ENCODE measurements around the gene DEGS2. TPM values are rescaled to one million over a fixed set of nuclear protein-coding genes. Genes with fewer than 3 reads are reported as not detected.

The DEGS2 gene
- polyA plus RNA-seq, 1 donor: 1.1 TPM

DNA sequence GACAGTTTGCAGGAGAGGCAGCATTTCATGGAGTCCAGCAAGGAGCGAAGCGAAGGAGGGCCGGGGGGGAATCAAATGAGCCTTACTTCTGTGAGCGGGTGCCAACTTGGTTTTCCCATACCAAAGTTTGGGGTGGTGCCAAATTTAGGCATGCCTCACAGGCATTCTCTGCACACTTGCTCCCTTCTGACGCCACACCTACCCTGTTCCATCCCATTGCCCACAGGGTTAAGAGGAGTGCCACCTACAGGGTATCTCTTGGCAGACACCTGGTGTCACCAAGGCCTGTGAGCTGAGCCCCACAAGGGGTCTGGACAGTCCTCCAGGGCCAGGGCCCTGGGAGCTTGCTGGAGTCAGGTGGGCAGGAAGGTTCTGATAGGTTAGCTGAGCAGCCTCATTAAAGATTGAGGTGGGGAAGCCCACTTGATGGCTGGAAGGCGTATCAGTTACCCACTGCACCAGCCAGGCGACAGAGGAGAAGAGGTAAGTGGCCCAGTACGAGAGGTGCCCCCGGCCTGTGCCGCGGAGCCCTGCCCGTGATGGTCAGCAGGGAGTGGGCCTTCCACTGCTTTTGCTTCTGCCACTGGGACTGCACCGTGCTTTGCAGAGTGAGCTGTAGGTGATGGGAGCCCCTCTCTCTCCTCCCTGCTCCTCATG is 45.2 kb downstream of the DEGS2 start:
- DNase-seq (ENCODE audit: low read depth): no peak

GRCh38 chr14:100111931-100112704 is 47.3 kb downstream of the DEGS2 start:
- DNase-seq (ENCODE audit: low read depth): no peak

GRCh38 chr14:100110816-100111215 is 48.6 kb downstream of the DEGS2 start:
- no peak for DNase-seq (ENCODE audit: low read depth)

GRCh38 chr14:100109594-100109955 is 49.9 kb downstream of the DEGS2 start:
- DNase-seq (ENCODE audit: low read depth): no peak

DNA sequence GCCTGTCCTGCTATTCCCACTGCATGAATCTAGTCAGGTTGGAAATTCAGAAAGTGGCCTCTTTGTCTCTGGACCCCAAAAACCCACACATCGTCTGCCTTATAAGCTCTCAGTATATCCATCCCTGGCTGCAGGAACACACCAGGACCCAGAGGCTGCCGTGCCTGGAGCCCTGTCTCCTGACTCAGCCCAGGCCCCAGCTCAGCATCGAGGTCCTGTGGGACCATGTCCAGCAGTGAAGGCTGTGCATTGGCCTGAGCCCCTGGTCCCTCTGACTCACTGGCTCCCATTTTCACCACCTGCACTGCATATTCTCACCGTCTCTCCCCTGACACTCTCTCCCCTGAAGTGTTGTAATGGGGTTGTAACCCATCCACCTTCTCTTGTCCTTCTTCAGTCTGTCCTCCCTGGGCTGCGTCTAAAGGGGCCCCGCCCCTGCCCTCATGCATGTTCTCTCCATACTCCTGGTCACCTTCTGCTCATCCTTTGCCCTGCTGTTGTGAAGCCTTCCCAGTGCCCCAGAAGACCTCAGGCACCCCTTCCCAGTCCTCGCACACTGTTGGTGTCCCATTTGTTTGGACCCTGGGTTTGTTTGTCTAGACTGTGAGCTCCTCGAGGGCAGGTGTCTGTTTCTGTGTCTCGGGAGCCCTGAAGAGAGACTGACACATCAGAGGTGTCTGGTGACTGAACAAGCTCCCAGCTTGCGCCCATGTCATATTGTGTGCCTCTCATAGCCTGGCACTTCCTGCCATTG is 50.4 kb downstream of the DEGS2 start:
- no peak for DNase-seq (ENCODE audit: low read depth)

DNA sequence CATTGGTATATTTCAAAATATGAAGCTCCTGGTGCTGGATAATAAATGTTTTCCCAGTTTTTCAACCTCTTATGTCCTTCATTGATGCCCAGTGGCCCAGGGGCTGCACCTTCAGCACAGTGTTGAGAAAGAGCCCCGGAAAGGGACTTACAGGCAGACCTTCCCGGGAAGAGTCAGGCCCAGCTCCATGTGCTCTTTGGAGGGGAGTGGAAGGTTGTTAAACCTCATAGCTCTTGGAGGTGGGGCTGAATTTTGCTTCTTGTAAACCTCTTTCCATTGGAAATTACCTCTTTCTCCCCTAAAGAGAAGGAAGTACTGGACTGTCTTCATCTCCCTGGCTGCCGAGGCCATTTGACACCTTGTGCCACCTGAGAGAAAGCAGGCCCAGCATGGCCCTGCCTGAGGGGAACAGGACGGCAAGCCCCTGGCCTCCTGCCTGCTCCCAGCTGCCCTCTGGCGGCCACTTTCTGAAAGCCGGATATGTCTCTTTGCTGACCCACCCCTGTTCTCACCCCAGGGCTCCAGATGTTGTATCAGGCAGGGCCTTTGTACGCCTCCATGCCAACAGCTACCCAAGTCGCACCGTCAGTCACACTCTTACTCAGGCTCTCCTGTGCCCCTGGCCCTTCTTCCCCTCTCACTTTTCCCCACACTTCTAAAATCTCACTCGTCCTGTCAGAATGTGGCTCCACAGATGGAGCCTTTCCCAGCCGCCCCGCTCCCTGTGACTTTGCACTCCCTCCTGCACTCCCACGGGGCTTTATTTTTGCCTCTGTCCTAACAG is 51.2 kb downstream of the DEGS2 start:
- DNase-seq (ENCODE audit: low read depth): no peak

GRCh38 chr14:100107236-100107635 is 52.2 kb downstream of the DEGS2 start:
- DNase-seq (ENCODE audit: low read depth): no peak

GRCh38 chr14:100106250-100107112 is 53.0 kb downstream of the DEGS2 start:
- no peak for DNase-seq (ENCODE audit: low read depth)

- DNase-seq (ENCODE audit: low read depth): no peak
Measured at GRCh38 chr14:100105357-100106169, 53.9 kb downstream of the DEGS2 start.

DNA sequence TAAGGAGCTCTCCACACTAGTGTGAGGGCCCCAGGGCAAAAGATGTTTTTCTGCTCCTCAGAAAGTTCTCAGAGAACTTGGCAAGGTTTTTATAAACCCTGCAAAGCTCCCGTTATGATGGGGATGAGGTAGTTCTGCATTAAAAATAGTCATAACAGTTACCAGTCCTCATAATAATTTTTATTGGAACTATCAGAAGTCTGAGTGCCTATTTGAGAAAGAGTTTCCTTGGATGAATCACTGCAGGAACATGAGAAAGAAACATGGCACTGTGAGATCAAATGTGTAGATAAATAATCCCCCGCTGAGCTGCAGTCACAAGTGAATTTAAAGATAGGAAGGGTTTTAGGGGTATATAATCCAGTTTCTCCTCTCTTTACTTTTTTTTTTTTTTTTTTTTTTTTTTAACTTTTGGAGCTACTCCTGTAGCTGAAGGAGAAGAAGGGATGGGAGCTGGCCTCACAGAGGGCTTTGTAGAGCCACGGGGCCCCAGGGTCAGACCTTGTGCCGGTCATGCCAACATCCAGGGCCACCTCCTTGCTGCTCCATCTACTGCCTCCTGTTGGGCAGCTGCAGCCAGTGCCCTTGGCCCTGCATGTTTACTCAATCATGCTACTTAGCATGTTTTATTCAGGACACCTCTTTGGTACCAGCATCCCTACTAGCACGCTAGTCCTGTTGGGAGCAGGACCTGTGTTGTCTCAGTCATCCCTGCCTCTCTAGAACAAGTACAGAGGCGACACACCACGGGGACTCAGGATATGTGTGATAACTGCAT is 54.7 kb downstream of the DEGS2 start:
- DNase-seq (ENCODE audit: low read depth): no peak

DNA sequence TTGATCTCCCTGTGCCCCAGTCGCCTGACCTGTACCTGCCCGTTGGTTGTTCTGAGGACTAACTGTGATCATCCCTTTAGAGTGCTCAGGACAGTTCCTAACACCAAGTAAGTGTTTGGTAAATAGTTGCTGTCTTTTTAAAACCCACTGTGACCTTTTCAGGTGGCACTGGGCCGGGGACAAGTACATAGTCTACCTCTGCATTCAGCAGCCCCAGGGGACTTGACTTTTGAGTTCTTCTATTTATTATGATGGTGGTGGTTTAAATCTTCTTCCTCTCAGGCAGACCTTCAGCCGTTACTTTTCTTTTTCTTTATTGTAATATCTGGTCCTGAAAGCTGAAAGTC is 55.5 kb downstream of the DEGS2 start:
- DNase-seq (ENCODE audit: low read depth): no peak

DNA sequence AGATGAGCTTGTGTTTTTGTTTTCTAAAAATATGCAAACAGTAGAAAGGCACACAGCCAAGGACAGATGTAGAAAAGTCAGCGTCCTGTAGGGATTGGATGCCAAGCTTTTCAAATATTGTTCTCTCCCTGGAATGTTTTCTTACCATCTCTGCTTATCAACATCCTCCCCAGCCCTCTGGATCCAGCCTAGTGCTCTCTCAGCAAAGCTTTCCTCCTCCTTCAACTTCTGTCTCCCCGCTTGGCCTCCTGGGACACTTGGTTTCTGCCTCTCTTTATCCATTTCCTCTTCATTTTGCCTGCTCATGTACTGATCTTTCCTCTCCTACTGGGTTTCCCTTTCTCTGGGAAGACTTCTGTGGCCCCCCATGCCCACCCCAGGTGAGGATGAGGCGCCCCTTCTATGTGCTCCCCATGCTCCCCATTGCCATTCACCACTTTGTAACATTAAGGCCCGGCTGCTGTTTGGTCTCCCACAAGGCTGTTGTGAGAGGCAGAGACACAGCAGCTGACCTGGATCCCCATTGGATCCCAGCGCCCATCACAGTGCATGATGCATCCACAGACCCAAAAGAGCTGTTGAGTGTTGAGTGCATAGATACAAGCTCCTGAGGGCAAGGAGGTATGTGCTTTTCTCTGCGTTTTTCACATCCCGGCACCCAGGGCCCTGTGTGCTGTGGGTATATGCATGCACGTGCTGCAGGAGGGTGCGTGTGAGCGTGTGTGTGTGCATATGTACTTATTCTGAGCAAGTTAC is 56.0 kb downstream of the DEGS2 start:
- no peak for DNase-seq (ENCODE audit: low read depth)

DNA sequence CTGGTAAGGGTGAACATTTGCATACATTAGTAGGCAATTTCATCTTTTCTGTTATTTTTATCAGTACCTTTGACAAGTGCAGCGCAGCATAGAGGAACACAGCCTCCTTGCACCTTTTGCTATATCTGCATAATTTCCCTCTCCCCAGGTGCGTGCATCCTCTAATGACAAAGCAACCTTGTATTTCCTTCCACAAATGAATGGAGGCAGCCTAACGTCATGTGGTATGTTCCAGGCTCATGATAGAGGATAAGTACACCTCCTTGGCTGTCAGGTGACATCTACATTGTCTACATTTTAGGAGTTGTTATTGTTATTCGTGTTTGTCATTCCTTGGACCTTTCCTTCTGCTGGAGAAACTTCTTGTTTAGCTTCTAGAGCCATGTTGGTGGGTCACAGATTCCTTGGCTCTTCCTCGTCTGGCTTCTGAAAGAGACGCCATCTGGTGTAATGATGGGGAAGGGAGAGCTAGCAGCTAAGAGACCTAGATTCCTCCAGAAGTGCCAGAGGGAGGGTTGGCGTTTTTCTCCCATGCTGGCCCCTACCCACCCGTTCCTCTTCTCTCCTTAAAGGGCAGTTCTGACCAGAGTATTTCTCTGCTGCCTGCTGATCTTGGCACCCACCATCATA is 57.2 kb downstream of the DEGS2 start:
- DNase-seq (ENCODE audit: low read depth): no peak

DNA sequence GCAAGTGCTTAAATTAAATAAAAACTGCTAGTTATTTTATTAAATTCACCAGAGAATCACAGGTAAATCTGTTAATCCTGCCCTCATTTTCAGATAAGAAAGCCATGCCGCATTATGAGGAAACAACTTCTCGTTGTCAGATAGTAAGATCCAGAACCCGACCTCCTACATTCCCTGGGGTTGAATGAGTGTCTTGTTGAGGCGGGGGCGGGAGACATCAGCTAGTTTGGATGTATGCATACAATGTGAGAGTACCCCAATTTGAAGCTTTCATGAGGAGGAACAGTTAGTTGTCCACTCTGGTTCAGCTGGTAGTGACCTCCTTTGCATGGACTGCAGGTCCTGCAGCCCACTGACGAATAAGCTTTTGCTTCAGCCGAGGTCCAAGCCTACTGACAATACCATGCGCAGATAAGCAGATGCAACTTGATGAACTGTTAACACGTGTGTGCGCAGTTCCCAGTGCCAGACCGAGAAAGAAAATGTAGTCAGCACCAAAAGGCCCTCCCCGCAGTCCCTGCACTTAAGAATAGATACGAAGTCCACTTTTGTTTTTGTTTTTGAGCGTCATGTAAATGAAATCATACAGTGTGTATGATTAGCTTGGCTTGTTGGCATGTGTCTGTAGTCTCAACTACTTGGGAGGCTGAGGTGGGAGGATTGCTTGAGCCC is 59.3 kb downstream of the DEGS2 start:
- DNase-seq (ENCODE audit: low read depth): no peak

- no peak for DNase-seq (ENCODE audit: low read depth)
Measured at GRCh38 chr14:100098171-100098570, 61.3 kb downstream of the DEGS2 start.

DNA sequence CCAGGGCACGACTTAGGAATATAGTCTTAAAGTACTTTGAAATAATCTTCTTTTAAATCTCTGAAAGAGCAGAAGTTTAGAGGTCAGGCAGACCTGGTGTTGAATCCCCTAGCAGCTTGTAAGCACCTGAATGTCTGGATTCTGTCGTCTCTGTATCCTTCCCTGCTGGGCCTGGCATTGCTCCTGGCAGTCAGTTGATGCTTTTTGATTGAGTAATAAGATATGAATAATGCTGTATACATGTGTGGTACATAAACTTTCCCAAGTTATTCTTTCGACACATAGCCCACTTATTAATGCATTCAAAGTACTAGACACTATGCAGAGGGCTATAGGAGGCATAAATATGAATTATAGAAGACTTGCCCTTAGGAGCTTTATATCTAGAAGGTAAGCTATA is 62.8 kb downstream of the DEGS2 start:
- DNase-seq (ENCODE audit: low read depth): no peak

Measured in forelimb muscle (tissue), 1 donor.